PFSK-1 (cell line): ENCODE results near the gene MGP.

Source experiments
- FOXP2 ChIP-seq: optimal IDR thresholded peaks from 2 replicates; pipeline ENCODE3; 2011; ENCODE audit warnings: borderline replicate concordance, control low read depth, inconsistent platforms; ENCODE audit not compliant: insufficient read depth; ENCODE audit errors: extremely low read length, extremely low read depth
- POLR2AphosphoS5 ChIP-seq: IDR thresholded peaks from 2 replicates; pipeline ENCODE4 v1.6.1; 2012; ENCODE audit warnings: low read depth, mild to moderate bottlenecking, control low read depth, low read length, moderate library complexity
- SIN3A ChIP-seq: IDR thresholded peaks from 2 replicates; pipeline ENCODE4 v1.6.1; 2012; ENCODE audit warnings: mild to moderate bottlenecking, low read length, moderate library complexity, borderline replicate concordance; ENCODE audit not compliant: insufficient read depth
- TAF1 ChIP-seq: IDR thresholded peaks from 2 replicates; pipeline ENCODE4 v1.6.1; 2012; ENCODE audit warnings: low read length, control low read depth, borderline replicate concordance; ENCODE audit not compliant: insufficient read depth
- TF ChIP-seq, protein P1 (sequence below), 2 experiments: IDR thresholded peaks; 2 replicates each; pipeline versions ENCODE4 v1.6.1 to v1.8.0; 2011 to 2012; ENCODE audit warnings: low read depth in 2 of 2, low read length in 2 of 2, control low read depth in 1 of 2, inconsistent platforms in 1 of 2, mild to moderate bottlenecking in 1 of 2, moderate library complexity in 1 of 2; ENCODE audit not compliant: insufficient read depth in 1 of 2

The MGP gene

DNA sequence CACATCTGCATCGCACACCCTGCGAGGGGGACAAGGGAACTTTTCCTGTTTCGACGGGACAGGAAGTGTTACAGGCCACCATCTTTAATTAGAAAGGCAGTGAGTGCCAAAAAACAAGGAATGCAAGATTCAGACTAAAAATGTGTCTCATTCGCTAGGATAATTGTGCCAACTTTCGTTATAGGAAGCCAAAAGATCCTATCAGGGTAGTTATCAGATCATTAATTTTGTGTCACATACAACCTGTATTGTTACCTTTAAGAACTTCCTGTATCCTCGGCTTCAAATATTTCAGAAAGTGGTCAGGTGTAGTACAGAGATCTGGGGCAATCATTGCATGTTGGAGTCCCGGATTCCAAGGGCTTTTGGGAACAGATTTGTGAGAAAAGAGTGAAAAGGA, 19.2 kb upstream of the MGP start:
- no peak for TF ChIP-seq SIN3A
- no peak for TF ChIP-seq POLR2AphosphoS5
- TF ChIP-seq, protein P1, sequence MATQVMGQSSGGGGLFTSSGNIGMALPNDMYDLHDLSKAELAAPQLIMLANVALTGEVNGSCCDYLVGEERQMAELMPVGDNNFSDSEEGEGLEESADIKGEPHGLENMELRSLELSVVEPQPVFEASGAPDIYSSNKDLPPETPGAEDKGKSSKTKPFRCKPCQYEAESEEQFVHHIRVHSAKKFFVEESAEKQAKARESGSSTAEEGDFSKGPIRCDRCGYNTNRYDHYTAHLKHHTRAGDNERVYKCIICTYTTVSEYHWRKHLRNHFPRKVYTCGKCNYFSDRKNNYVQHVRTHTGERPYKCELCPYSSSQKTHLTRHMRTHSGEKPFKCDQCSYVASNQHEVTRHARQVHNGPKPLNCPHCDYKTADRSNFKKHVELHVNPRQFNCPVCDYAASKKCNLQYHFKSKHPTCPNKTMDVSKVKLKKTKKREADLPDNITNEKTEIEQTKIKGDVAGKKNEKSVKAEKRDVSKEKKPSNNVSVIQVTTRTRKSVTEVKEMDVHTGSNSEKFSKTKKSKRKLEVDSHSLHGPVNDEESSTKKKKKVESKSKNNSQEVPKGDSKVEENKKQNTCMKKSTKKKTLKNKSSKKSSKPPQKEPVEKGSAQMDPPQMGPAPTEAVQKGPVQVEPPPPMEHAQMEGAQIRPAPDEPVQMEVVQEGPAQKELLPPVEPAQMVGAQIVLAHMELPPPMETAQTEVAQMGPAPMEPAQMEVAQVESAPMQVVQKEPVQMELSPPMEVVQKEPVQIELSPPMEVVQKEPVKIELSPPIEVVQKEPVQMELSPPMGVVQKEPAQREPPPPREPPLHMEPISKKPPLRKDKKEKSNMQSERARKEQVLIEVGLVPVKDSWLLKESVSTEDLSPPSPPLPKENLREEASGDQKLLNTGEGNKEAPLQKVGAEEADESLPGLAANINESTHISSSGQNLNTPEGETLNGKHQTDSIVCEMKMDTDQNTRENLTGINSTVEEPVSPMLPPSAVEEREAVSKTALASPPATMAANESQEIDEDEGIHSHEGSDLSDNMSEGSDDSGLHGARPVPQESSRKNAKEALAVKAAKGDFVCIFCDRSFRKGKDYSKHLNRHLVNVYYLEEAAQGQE (IDR thresholded peaks at IDR 0.05; ENCODE audit: insufficient read depth in 1 of 2, low read depth in 2 of 2, low read length in 2 of 2) = no peak
- TF ChIP-seq FOXP2 = no peak
- no peak for TF ChIP-seq TAF1

DNA sequence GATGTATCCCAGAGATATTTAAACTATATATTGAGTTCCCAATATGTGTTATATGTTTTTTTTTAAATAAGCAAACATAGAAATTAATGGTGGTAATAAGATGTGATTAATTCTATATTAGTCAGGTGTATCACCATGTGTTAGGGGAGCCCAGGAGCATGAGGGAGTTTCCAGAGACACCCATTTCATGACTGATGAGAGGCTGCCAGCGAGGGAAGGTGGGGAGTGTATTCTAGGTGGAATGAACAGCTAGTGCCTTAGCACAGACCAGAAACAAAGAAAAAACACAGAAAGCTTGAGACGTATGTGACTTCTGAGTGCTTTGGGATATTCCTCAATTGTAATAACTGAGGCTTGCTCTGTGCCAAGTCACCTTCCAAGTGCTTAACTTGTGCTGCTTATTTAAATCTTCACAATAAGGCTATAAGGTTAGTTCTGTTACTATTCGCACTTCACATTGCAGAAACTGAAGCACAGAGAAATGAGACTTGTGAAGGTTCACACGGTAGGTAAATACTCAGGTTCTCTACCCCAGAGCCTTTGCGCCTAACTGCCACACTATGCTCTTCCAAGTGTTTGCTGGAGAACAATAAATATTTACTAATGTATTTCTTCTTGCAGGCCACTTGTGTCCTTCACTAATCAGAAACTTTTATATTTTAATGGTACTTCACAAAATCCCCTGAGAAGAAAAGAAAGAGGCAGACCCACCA, 17.9 kb upstream of the MGP start:
- TF ChIP-seq, protein P1 (IDR thresholded peaks at IDR 0.05; ENCODE audit: insufficient read depth in 1 of 2, low read depth in 2 of 2, low read length in 2 of 2) = no peak
- no peak for TF ChIP-seq POLR2AphosphoS5
- no peak for TF ChIP-seq FOXP2
- TF ChIP-seq SIN3A = no peak
- no peak for TF ChIP-seq TAF1

DNA sequence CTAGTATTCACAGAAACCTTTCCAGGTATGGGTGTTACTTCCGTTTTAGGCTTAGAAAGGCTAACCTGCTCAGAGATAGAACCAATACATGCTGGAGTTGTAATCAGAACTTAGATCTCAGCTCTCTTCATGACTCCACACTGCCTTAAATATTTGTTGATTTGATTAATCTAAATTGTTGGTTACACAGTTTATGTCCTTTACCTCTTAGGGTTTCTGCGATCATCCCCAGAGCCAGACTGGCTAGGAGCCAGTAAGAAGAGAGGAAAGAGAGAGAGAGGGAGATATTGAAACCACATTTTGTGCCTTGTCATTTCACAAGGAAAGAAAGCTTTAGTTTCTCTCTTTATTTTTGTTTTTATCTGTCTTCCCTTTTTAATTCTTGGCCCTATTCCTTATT, 16.8 kb upstream of the MGP start:
- TF ChIP-seq POLR2AphosphoS5 (no peak), FOXP2 (no peak), SIN3A (no peak), TAF1 (no peak)
- TF ChIP-seq, protein P1 (IDR thresholded peaks at IDR 0.05; ENCODE audit: insufficient read depth in 1 of 2, low read depth in 2 of 2, low read length in 2 of 2) = no peak

DNA sequence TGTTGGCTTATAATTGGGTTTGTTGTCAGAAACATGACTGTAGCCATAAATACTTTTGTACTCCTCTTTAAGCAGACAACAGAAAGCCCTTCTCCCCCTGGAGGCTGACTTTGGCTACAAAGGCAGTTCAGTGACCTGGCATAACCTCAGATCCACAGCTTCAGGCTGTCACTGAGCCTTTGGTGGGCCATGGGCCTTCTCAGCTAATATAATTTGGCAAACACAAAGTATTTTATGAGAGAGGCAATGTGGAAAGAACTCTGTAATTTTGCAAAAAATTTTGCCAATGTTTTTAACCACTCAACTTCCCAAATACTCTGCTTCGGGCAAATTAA, 15.5 kb upstream of the MGP start:
- TF ChIP-seq, protein P1 (IDR thresholded peaks at IDR 0.05; ENCODE audit: insufficient read depth in 1 of 2, low read depth in 2 of 2, low read length in 2 of 2) = no peak
- TF ChIP-seq FOXP2 (no peak), TAF1 (no peak), SIN3A (no peak), POLR2AphosphoS5 (no peak)
